ENCODE data around the gene PHTF1.

PHTF1 gene

DNA sequence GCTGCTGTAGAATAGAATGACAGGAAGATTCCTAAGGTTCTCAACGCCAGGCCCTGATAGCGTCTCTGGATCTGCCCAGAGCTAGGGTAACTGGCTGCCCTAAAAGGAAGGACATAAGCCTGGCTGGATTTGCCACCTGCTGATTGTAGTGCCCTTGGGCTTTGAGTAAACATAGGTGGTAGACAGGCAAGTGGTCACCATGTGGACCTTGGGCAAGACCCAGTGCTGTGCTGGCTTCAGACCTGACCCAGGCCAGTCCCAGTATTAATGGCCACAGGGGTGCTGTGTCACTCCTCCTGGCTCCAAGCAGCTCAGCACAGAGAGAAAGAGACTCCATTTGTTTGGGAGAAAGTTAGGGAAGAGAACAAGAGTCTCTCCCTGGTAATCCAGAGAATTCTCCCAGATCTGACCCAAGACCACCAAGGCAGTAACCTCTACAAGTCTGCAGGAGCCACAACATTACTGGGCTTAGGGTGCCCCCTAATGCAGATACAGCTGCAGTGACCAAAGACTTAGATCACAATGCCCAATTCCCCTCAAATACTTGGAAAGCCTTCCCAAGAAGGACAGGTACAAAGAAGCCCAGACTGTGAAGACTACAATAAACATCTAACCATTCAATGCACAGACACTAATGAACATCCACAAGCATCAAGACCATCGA is 44.5 kb downstream of the PHTF1 start:
- DNase-seq: no peak

DNA sequence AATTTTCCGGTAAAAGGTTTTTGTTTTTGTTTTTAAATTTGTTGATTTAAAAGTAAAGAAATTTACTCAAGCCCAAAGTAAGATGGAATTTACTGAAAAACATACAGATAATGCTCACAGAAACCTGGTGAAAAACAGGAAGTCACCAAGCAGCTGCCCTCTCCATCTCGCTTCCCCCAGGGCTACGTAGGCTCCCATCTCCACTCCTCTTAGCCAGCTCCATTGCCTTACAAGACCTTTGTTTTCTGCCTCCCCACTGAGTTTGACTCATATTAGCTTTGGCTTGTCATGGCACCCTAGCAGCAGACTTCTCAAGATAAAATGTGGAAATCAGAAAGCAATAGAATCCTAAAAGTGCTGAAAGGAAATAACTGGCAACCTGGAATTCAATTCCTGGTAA is 57.9 kb downstream of the PHTF1 start:
- peak in 1 of 2 donors; percentile 9 for DNase-seq

DNA sequence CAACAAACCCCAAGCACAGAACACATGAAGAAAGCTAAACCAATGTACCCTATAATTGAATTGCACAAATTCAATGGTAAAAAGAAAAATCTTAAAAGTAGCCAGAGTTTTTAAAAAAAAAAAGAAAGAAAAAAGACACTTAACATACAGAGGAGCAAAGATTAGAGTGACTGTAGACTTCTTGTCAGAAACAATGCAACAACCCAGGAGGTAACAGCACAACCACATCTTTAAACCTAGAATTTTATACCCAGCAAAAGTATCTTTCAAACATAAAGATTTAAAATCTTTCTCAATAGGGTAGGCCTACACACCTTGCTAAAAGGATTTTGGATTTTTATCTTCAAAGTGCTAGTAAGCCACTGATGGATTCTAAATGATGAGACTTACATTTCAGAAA is 64.4 kb downstream of the PHTF1 start:
- DNase-seq: no peak

DNA sequence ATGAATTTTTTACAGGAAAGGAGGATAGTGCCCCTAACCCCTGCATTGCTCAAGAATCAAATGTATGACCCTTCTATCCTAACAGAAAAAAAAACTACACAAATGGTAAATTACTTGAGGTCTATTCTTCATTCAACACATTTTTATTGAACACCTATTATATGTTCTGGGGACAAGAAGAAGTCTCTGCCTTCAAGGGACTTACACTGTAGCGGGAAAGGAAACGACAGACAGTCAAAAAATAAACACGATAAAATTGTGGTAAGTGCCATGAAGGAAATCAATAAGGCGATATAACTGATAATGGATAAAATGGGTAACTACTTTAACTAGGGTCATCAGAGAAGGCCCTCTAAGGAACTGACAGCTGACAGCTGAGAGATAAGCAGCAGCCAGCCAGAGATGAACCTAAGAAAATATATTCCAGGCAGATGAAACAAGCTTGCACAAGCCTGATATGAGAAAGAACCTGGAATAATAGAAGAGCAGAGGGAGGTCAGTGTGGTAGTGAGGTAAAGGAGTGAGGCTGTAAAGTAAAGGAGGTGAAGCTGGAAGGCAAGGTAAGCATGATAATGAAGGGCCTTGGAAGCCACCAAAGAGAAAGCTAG is 66.4 kb downstream of the PHTF1 start:
- no peak for DNase-seq

DNA sequence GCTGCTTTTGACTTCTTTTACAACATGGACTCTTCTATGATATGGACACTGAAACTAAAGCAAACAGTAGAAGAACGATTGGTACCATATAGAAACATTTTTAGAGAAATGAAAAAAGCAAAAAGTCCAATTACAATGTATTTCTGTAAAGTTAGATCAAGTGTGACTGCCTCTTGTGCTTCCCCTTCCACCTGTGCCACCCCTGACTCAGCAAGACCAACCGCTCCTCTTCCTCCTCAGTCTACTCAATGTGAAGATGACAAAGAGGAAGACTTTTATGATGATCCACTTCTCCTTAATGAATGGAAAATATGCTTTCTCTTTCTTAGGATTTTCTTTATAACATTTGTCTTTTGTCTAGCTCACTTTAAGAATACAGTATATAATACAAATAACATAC is 66.9 kb downstream of the PHTF1 start:
- no peak for DNase-seq

DNA sequence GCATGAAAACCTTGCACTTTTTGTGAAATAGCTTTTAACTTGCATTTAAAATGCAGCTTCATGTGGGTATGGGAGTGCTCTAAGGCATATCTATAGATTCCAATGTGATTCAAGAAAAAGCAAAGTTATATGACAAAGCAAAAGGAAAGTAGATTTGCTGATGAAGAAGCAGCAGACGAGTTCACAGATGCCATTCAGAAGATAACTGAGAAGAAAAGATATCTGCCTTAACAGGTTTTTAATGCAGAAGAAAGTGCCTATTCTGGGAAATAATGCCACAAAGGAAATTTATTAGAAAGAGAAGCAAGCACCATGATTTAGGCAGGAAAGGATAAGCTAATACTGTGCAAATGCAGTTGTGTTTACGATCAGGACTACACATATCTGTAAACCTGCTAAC is 68.1 kb downstream of the PHTF1 start:
- DNase-seq: no peak

DNA sequence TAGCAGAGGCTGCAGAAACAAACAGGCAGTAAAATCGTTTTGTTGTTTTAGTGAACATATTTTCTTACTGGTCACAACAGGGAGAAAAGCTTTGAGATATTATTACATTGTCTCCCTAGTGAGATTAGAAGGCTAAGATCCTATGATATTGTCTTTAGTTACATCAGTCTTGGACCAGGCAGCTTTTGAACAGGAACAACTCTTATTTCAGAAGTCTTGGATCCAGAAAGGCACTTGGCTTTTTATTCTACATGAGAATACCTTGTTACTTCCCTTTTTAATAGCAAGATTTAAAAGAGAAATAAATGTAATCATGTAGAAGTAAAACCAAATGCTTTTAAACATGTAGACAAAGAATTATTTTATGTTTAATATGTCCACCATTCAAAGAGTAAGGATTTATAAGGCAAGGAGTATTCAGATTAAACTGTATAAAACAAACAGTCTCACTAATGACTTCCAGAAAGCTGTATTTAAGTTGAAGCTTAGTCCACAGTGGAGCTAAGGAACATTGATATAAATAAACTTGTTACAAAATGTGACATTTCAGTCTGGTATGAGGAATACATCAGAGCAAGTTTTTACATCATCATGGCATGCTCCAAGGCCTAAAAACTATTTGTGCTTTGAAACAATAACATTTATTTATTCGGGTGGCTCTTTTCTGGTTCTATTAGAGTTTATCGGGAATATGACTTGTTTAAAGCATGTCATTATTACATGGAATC is 72.2 kb downstream of the PHTF1 start:
- DNase-seq: no peak

DNA sequence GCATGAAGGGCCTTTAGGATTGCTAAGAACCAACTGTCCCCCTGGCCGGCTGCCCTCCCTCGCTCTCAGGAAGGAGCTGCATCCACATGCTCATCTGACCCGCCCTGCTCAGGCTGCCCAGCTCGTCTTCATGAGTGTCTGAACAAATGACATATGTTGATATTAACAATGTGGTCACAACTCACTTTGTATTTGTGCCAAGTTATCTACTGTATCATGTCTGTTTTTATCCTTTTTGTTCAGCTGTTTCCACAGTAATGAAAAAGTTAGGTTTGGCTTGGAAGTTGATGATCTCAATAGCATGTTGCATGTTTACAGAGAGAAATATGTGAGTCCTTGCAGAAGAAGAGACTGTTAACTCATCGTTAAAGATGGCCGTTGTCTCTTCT is 75.1 kb downstream of the PHTF1 start:
- no peak for DNase-seq

DNA sequence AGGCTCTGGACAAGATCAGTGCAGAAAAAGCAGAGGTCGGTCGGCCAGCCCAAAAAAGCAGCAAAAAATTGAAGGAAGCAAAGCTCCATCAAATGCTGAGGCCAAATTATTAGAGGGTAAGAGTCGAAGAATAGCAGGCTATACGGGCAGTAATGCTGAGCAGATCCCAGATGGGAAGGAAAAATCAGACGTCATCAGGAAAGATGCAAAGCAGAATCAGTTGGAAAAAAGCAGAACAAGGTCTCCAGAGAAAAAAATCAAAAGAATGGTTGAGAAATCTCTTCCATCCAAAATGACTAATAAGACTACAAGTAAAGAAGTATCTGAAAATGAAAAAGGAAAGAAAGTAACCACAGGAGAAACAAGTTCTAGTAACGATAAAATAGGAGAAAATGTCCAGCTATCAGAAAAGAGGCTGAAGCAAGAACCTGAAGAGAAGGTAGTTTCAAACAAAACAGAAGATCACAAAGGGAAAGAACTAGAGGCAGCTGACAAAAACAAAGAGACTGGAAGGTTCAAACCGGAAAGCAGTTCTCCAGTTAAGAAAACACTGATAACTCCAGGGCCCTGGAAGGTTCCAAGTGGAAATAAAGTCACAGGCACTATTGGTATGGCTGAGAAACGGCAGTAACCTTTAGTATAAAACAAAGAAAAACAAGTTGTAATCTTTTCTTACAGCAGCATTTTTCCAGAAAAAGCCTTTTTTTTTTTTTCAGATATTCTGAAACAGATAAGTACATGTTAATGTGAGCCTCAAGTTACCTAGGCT is 75.7 kb downstream of the PHTF1 start:
- peak; percentile 42 to 45 for DNase-seq

DNA sequence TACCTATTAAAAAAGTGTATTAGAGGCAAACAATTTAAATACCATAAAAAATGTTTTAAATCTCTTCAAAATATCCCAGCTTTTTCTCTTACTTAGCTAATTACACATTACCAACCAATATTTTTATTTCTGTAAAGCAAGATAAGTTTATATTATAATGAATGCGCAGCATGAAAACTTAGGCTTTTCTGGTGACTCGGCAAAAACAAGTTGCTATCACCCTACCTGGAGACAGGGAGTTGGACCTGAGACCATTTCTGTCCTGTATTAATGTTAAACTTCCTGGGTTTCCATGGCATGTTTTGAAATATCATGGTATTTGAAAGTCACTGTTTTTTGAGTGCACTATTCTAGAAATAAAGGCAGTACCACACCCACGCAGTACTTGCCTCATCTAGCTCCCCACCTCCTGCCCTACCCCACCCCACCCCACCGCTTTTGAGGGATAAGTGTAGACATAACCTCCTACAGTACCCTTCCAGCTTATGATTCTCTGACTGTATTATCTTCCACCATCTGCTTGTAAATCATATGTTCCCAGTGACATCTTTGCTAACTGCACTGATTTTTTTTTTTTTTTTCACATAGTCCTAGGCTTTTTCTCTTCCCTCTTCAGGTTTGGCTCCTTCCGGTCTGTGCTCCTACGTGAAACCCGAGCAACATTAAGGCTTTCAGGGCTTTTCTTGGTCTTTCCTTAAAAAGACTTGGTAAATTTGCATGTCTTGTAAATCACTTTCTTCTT is 77.5 kb downstream of the PHTF1 start:
- peak in 1 of 2 donors; percentile 8 for DNase-seq

DNA sequence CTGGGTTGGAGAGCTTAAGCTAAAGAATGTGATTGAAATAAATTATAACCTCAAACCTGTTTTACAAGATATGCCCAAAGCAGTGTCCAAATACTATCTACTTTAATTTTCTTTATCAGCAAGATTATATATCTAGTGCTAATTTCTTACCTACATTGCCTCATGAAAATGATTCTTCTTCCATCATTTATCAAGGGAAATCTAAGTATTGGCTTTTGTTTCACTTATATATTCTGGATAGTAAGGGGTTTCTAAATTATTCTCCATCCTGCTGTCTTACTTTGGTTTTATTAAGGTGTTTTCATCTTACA is 81.2 kb downstream of the PHTF1 start:
- DNase-seq: no peak

DNA sequence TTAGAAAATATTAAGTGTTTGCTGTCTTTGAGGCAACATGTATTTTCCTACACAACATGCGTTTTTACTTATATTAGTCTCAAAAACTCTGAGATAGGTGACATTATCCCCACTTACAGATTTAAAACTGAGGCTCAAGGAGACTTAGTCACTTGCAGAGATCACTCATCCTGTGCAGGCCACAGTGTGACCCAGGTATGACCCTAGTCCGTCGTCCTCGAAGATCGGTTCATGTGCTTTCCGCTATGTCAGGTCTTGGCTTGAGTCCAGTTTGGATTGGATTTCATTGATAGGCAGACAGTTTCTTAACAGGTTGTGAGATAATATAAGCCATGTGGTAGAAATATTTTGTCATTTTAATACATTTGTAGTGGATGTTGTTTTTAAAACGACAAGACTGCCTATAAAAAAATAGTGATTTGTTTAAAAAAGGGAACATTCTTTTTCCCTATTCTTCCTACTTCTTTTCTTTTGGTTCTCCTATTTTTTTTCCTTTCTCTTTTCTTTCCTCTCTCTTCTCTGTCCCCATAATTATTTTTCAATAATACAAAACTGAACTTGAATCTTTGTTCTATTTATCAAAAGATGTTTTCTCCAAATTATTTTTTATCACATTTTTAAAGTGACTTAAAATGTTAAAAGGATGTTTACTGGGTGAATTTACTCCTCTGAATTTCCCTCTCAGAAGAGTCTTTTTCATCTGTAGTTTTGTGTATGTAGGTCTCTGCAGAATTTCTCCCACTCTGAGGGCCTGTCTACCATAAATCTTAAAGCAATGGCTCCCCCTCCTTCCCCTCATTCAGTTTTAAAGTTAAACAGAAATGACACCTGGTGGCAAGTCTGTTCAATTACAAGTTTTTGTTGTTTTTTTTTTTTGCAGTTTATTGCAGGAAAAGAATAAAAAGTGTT is 81.8 kb downstream of the PHTF1 start:
- peak; percentile 18 to 55 for DNase-seq

DNA sequence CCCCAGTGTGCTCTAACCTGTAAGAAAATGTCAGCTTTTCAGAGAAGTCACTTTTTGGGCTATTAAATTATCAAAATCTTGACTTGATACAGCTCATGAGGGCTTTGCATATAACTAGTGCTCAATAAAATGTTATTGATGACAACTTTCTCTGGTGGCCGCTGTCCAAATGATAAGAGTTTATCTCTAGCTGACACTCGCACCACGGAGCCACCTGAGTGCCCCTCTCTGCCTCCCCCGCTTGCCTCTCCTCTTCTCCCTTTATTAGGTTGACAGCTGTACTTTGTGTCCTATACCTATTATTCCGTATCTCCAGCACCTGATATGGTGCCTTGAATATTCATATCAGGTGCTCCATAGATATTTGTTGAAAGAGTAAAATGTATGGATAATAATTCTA is 82.8 kb downstream of the PHTF1 start:
- no peak for DNase-seq

DNA sequence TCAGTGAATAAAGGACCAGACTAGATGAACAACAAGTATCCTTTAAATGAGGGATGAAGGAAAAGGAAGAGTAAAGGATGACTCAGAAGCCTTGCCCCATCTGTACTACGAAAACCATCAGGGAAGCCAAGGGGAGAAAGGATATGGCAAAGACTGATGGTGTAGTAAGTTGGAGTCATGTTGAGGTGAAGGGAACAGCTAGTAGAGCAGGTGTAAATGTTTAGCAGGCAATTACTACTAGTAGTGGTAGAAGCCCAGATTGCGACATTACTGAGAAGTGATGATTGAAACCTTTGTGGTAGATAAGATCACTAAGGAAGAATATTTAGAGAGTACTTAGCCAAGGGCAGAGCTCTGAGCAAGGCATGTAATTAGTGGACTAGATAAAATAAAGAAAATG is 84.0 kb downstream of the PHTF1 start:
- no peak for DNase-seq

DNA sequence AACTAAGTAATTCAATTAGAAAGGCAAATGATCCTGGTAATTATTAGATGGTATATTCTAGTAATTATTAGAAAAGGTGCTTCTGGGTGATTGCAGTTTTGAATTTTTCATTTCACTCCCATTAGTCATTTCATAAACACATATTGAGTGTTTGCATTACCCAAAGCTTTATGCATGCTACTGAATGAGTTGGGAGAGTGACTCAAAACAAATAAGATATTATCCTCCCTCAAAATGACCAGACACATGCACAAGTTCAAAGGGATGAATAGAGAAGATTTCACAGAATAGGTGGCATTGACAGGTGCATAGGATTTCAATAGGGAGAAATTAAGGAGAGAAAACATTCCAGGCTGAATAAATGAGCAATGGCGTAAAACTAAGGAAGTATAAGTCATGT is 84.7 kb downstream of the PHTF1 start:
- DNase-seq: no peak

DNA sequence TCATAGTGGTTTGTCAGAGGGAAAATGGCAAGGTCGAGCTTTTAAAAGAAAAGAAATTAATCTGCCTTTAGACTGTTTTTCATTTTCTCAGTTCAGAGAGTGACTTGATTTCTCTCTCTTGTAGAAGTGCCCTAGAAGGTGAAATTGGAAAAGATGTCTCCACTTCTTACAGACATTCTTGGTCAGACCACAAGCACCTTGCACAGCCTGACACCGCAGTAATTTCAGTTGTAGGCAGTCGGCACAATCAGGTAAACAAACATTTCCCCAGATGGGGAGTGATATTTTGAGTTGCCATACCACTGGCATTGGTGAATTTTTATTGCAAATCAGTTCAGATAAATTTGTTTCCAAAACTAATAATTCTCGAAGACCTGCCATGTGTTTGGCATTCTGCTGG is 86.8 kb downstream of the PHTF1 start:
- DNase-seq: no peak

DNA sequence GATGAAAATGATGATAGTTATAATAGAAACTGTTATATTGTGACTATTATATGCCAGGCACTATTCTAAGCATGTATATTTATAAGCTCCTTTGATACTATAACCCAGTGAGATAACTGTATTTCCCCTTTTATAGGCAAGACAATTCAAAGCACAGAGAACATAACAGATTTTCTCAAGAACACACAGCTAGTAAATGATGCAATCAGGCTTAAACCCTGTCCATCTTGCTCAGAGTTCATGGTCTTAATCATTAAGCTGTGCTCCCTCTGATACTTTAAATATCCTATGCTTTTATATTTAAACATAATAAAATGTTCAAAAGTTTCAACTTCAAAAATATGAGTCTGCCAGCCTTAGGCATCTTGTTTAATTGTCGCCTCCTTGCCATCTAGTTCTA is 88.6 kb downstream of the PHTF1 start:
- DNase-seq: no peak

DNA sequence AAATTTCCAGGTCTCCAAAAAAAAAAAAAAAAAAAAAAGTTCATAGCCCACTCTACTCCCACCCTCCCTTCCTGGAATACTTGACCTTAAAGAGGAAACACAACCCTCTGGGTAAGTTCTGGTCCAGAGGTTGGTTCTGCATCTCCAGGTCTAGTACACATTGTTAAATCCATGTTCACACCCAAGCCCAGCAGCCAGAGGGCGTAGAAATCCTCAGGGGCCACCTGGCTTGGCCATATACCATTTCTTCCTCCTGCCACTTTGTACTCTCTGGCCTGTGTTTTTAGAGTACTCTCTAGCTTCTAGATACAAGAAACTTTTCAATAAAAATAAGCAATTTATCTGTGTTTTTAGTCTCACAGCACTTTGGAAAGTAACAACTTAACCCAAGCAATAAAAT is 89.3 kb downstream of the PHTF1 start:
- no peak for DNase-seq

DNA sequence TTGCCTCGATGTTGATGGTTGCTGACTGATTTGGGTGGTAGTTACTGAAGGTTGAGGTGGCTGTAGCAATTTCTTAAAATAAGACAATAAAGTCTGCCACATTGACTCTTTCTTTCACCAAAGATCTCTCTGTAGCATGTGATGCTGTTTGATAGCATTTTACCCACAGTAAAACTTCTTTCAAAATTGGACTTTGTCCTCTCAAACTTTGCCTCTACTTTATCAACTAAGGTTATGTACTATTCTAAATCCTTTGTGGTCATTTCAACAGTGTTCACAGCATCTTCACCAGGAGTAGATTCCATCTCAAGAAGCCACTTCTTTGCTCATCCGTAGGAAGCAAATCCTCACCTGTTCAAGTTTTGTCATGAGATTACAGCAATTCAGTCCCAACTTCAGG is 93.2 kb downstream of the PHTF1 start:
- DNase-seq: no peak

DNA sequence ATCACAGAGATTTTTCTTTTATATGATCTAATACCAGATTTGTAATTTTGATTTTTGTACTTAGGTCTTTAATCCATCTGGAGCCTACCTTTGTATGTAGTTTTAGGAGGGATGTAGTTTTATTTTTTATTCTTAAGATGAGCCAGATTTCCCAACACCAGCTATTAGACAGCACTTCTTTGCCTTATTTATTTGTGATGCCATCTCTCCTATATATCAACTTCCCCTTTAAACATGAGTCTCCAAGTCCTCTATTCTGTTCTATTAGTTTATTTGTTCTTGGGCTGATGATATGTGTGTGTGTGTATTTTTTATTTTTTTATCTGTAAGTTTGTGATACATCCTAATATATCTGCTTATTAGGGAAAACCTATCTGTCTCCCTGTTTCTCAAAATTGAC is 94.2 kb downstream of the PHTF1 start:
- DNase-seq: no peak

DNA sequence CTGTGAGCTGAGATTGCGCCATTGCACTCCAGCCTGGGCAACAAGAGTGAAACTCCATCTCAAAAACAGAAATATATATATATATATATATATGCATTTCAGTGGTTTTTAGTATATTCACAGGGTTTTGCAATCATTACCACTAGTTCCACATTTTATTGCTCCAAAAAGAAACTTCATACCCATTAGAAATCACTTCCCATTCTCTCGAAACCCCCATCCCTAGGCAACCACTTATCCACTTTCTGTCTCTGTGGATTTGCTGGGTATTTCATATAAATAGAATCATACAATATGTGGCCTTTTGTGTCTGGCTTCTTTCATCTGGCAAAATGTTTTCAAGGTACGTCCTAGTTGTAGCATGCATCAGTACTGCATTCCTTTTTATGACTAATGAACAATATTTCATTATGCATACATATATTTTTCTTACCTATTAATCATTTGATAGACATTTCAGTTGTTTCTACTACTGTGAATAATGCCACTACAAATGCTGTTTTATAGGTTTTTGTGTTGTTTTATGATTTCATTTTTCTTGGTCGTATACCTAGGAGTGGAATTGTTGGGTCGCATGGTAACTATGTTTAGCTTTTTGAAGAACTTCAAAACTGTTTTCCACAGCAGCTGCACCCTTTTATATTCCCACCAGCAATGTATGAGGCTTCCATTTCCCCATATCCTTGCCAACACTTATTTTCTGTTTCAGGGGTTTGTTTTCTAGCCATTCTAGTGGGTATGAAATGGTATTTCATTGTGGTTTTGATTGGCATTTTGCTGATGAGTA is 95.9 kb downstream of the PHTF1 start:
- DNase-seq: peak; percentile 85 to 86
